GM21360 (cell line): Measurements from ENCODE around the gene ARAP2.
A peak's percentile ranks its signal among the peaks of the same experiment; 100 is the strongest.

ENCODE experiments used
- ATAC-seq: cut with Tn5 transposase; IDR thresholded peaks from one replicate; pipeline ENCODE4 v1.9.1; 2021; ENCODE audit warnings: mild to moderate bottlenecking, moderate library complexity; ENCODE audit not compliant: unreplicated experiment

The ARAP2 gene

DNA sequence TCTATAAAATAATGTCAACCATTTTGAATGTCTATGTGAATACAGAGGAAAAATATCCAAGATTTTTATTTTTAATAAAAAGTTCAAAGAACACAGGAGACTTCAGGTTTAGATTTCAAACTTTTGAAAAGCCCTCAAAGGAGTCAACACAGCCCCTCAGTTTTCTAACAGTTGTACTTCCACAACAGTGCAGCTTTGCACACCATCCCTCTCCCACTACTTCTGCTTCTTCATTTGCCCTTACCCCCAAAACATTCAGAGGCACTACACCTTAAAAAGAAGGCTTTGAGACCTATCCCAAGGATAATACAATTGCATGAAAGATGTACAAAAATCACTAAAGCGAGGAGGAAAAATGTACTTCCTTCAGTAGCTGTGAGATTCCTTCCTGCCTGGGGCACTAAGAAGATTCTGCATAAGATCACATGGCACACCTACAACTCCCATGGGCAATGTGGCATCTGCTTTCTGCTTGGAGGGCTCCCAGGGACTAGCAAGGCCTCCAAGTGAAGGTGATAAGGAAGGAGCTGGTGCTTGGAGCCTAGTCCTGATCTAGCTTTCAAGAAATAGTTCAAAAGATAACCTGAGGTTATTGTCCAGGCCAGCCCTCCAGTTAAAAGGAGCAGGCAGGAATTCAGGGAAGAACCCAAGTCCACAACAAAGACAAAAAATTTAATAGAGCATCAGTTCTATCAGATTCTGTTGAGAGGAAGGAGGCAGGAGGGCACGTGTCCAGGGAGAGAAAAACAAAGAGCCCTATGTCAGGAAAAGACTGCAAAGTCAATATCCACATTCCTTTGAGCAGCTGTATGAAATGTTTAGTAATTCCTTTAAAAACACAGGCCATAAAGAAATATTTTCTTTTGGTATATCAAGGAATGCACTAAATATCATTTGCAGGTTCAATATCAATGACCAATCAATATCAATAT is 19.1 kb downstream of the ARAP2 start:
- ATAC-seq, result no peak

DNA sequence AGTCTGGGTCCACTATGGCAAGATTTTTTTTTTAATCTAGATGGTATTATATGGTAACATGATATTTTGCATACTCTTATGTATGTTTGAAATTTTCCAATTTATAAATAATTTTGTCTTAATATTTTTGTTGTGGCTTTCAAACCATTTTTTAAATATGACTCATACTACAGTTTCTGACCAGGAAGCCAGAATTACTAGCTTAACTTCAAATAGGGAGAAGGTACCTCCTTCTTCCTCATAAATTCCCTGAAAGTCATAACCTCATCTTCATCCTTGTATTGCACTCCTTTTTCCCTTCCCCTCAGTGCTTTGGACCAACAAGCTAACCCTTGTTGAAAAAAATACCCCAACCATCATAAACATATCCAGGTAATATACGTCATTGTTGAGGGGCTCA is 21.6 kb downstream of the ARAP2 start:
- ATAC-seq, result no peak

- ATAC-seq, result no peak
Measured at GRCh38 chr4:36220776-36221175, 23.5 kb downstream of the ARAP2 start.

- ATAC-seq, result peak; percentile 68
Measured at GRCh38 chr4:36218121-36218520, 26.2 kb downstream of the ARAP2 start.

DNA sequence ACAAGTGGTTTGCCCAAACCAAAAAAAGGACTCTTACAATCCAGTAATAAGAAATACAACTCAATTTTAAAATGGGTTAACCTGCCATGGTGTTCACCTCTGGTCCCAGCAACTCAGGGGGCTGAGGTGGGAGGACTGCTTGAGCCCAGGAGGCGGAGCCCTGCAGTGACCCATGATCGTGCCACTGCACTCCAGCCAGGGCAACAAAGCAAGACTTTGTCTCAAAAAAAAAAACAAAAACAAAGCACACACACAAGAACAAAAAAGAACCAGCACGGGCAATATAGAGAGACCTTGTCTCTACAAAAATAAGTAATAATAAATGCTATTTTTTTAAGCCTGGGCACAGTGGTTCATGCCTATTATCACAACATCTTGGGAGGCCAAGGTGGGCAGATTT is 28.7 kb downstream of the ARAP2 start:
- no peak for ATAC-seq

GRCh38 chr4:36214735-36215485 is 29.4 kb downstream of the ARAP2 start:
- ATAC-seq, result no peak

- no peak for ATAC-seq
Measured at GRCh38 chr4:36213977-36214376, 30.3 kb downstream of the ARAP2 start.

- ATAC-seq, result no peak
Measured at GRCh38 chr4:36211084-36211483, 33.2 kb downstream of the ARAP2 start.

- ATAC-seq, result peak; percentile 62
Measured at GRCh38 chr4:36209941-36210649, 34.2 kb downstream of the ARAP2 start.

GRCh38 chr4:36208893-36209473 is 35.3 kb downstream of the ARAP2 start:
- ATAC-seq, result peak; percentile 42

DNA sequence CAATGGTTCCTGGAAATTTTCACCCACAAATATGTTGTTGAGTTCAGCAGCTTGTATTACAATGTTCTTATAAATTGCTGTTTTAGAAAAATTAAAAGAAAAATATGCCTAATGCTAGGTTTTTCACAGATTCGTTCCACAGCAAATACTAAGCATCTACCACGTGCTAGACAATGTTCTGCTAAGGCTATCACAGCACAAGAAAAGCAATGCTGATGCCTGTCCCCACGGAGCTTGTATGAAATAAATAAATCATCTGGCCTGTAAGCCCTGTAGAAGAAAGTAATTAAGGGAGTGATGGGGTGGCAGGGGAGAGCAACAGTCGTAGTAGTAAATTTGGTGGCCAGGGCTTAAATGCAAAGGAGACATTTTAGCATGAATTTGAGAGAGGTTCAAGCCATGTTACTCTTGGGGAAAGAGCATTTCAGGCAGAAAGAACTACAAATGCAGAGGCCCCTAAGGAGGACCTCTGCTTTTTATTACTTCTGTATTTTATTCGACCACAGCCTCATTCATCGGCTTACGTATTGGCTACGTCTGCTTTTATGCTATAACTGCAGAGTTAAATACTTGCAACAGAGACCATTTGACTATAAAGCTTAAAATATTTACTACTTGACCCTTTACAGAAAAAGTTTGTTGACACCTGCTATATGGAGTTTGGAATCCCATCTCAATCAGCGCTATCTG is 36.3 kb downstream of the ARAP2 start:
- ATAC-seq, result no peak

- no peak for ATAC-seq
Measured at GRCh38 chr4:36207367-36207766, 36.9 kb downstream of the ARAP2 start.

DNA sequence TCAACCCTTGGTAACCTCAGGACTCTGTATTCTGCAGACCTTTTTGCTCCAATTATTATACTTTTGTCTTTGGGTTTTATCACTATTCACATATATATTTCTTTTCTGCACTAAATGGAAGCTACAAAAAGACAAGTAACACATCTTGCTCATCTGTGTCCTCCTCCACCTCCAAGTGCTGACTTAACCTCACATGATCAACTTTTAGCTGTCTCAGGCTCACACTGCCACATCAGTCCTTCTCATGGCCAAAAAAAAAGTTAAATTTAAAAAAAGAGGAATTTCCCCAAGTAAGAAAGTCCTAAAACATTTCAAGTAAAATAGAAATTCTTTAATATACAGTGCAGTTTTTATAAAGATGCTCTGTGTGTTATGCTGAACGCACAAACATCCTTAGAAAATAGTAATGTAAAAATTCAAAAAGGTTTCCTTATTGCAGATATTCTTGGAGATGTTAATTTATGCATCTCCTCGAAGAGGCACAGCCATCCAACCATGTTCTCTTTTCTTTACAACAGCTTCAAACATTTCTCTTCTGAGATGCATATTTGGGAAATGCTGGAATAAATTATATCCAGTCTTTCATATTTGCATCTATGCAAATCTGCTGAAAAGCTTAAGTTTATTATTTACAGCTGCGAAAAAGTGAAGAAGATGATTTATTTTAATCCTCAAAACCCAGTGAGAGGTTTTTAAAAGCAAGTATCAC is 37.6 kb downstream of the ARAP2 start:
- ATAC-seq, result no peak

DNA sequence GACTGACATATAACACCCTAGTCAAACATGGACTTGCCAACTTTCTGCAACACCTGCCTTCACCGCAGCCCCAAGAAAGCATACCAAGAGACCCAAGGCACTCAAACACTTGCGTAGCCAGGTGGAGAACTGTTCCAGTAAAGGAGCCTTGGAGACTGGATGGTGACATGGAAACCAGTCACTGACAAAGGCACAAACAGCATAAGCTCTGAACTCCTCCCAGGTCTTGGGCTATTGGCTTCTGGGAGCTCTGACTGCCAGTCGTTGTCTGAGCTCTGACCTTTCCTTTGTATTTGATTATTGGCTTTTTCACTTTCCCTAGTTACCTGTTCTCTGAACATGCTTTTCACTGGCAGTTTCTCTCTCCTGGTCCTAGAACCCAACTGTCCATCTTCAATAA is 38.3 kb downstream of the ARAP2 start:
- ATAC-seq, result no peak

DNA sequence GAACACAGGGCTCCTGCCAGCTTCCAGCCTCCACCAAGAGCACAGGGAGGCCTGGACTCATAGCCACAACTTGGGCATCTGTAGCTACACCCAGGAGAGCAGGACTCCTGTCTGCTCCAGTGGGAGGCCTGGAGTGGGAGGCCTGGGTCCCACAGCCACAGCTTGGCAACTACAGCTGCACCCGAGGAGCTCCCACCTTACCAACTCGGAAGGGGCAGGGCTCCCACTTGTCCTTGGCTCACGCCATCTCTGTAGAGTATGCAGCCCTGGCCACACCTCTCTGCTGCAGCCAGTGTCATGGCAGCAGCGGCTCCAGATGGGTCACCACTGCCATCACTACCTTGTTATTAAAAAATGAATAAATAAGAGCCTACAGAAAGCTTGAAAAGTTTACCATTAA is 45.5 kb downstream of the ARAP2 start:
- ATAC-seq, result no peak

GRCh38 chr4:36198068-36198808 is 46.1 kb downstream of the ARAP2 start:
- no peak for ATAC-seq

DNA sequence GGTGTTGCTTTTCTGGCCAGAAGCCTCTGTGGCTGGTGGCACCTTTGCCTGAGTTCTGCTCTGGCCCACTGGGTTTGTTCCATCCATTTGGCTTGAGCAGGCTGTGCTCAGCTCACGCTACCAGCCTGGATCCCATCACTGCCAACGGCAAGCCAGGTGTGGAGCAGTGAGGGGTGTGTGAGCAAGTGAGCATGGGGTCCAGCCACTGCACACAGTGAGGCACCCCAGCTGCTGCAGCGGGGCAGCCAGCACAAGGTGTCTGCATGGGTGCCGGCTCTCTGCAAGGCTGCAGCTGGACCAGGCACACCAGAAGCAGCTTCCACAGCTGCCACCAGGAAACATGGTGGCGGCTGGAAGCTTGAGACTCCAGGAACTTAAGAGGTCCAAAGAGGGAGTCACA is 46.8 kb downstream of the ARAP2 start:
- ATAC-seq, result no peak

DNA sequence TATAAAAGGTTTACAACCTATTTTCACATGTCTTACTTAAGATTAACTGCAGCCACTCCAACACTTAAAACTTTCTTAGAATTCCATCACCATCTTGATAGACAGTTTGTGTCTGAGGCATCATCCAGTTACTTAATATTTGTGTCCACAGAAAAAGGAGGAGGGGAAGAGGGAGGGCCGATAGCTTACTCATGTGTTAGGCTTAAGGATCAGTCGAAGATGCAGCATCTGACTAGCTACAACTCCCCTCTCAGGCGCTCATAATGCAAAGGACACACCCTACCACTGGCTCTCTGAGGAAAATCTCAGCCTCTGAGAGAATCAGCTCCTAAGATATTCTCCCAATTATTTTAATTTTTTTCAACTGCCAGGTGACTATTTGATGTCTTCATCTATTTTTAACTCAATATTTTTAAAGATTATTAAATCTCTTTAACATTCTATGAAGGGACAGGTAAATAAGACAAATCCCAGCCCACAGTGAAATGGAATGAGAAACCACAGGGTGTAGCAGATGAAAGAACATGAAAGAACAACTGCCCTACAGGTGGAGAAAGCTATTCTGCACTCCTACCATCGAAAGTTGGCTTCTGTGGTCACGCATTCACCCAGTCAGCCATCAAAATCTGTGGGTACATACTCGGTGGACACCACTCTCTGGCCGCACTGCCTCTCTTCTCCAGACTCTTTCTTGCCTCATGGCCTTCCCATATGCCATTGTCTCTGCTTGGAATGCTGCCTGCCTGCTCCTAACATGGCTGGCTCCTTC is 48.0 kb downstream of the ARAP2 start:
- ATAC-seq, result no peak
